Cortex of kidney (tissue), 1 donor: Measurements from ENCODE around the gene KLC1.

Experiments
- DNase-seq: peaks from one replicate; lab custom pipeline; 2025; lab: John Stamatoyannopoulos, UW

The KLC1 gene

DNA sequence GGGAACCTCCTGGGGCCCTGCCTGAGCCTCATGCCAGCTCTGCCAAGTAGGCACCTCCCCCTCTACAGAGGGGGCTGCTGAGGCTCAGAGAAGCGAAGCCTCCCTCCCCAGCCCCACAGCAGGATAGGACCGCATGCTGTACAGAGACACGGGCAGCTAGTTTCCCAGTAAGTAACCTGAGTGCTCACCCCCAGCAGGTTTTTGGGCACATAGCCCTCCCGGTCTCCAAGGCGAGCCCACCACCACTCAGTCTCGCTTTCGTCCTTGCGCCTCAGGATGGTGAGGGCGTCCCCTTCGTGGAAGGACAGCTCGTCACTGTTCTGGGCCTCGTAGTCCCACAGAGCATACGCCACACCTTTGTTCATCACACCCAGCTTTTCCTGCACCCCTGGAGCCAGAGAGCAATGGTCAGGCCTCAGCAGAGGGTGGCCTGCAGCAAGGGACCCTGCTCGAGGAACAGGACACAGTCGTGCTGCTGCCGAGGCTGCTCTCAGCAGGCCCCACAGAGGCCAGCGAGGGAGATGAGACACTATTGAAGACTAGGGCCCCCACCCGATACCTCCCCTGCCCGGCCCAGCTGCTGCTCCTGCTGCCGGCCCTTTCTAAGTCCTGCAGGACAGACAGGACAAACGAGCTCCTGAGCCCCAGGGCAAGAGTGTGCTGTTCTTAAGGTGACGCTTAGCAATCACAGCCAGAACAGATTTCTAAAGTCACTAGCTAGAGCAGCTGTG lies 107.0 kb downstream of the KLC1 start:
- DNase-seq: no peak

DNA sequence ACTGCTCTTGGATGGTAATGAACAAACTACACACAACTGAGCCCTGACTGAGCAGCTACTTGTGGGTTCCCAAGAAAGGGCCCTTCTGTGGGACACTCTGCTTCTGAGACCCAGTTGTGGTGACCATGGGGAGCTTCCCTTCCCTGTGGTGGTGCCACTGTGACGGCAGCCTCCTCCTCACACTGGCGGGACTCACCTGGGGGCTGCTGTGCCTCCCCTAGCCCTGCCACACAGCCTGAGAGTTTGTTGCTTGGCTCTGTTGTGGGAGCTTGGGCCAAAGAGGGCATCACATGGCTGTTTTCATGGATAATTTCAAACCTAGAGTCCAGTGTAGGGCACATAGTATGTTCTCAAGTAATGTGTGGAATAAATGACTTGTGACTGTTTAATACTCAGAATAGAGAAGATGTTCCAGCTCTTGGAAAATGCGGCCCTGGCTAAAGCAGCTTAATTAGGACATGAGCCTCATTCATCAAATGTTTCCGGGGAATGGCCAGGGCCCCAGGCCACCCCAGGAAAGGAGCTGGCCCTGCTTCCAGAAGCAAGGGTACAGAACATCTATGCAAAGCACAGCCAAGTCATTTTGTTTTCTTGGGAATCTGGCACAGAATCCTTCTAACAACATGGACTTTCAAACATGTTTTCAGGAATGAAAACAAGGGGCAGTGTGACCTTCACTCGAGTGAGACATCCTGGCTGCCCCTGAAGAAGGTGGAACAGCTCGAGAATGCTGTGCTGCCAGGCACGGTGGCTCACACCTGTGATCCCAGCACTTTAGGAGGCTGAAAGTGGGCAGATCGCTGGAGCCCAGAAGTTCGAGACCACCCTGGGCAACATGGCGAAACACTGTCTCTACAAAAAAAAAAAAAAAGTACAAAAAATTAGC lies 107.8 kb downstream of the KLC1 start:
- DNase-seq: no peak

DNA sequence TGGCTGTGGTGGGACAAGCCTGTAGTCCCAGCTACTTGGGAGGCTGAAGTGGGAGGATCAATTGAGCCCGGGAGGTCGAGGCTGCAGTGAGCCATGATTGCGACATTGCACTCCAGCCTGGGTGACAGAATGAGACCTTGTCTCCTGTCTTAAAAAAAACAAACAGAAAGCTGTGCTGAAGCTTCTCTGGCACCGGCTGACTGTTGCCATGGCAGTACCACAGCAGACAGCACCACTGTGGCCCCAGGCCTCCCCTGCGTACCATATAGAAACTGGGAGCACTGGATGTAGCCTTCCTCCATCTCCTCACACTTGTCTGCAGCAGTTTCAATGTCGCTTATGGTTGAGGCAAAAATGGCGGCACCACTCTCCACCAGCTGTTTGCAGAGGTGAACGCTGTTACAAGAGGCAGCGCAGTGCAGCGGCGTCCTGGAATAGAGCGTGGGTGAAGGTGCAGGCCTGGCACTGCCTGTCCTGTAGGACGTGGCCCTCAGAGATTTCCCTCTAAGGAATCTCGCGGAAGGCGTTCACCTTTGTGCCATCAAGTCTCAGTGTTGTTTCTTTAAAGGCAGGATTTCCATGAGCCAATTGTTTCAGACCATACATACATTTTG lies 108.5 kb downstream of the KLC1 start:
- DNase-seq: no peak

DNA sequence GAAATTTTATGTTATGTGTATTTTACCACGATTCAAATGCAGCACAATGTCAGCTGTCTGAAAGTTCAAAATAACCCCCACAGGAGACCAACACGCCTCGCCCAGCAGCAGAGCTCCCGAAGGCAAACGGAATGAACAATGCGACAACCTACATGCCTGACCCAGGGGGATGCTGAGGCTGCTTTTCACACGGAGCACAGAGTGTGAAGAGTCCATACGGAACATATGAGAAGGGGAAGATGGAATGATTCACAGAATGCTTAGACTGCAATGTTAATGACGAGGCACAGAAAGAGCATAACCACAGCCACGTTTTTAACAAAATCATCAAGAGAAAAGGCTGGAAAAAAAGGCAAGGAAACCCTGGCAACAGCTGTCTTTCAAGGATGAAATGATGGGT lies 109.2 kb downstream of the KLC1 start:
- no peak for DNase-seq

DNA sequence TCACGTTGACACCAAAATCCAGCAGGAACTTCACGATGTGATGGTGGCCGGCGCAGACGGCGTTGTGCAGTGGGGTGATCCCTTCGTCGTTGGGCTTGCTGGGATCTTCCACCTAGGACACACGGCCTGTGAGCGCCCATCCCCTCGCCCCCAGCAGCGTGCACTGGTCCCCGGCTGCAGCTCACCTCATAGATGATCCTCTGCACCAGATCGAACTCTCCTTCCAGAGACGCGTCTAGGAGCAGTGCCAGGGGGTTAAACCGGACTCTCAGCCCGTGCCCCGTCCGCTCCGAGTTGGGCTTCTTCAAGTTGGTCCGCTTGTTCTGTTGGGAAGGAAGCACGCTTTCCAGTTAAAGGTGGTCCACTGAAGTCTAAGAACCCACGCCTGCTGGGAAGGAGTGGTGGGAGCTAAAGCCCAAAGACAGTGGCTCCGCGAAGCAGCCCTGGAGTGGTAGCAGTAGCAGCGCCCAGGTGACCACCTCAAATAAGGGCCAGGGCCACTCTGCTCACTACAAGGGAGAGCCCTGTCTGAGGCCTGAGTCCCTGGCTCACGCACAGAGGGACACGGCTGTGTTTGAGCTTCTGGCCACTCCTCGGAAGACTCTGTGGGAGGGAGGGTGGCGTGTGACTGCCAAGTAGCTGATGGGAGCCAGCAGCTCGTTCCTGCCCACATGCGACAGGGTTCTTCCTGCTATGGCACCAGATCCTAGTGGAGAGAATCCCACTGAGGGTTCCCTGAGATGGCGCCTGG lies 109.9 kb downstream of the KLC1 start:
- DNase-seq: no peak

DNA sequence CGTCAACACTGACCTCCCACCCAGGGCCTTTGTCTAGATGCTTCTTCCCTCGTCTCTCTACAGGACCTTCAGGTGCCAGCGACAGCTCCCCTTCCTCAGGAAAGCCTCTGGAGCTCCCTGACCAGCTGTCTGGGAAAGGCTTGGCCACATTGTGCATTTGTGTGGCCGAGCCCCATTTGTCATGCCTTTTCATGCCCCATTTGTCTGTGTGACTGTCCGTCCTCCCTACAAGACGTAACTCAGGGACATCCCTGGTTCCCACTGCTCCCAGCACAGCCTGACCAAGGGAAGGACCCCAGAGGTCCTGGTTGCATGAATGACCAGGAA lies 110.4 kb downstream of the KLC1 start:
- DNase-seq: no peak

DNA sequence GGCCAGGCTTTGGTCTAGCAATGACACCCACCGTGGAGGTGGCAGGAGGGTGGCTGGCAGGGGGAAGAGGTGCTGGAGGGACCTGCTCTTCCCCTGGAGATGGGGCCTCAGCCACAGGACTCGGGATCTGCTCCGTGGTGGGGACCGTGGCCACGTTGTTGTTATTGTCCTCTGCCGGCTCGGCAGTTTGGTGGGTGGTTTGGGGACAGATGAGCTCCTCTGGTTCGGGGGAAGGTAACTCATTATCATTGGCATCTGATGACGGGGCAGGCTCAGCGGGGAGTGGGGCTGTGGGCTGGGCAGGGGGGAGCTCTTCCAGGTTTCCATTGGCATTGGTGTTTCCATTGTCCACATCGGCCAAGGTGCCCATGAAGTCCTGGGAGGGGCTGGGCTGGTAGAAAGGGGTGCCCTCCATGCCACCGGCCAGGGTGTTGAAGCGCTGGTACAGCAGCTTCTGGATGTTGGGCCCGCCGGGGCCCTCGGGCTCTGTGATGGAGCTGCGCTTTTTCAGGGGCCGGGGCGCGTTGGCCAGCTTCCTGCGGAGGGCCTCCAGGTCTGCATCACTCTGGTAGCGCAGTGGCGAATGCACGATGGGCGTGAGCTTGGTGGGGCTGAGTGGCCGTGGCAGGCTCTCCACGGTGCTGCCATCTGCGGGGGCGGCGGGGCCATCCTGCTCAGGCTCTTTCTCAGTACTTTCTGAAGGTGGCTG lies 110.9 kb downstream of the KLC1 start:
- DNase-seq: no peak

DNA sequence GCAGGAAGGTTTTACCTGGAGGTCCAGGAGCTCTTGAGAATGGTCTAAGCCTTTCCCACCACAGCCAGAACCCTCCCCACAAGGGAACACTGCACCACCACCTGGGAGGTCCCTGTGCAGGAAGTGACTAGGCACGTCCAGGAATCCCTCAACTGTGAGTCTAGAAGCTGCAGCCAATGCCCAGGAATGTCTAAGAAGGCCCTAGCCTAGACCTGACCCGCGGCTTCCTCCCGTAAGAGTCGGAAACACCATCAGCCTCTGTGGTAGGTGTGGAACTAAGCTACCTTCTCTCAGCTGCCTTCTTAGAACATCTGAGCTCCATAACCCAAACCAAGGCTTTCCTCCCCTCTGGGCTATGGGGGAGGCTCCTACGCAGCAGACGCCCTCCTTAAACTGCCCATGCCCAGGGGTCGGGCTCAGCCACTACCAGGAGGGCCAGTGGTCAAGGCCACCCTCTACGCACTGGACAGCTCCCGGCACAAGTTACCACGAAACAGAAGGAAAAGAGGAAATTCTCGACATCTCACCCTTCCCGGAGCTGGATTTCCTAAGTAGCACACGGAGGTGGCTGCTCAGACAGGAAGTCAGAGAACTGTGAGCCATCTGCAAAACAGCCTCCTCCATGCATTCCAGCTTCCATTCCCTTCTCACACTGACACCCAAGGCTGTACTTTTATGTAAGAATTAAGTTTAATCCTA lies 112.1 kb downstream of the KLC1 start:
- no peak for DNase-seq

DNA sequence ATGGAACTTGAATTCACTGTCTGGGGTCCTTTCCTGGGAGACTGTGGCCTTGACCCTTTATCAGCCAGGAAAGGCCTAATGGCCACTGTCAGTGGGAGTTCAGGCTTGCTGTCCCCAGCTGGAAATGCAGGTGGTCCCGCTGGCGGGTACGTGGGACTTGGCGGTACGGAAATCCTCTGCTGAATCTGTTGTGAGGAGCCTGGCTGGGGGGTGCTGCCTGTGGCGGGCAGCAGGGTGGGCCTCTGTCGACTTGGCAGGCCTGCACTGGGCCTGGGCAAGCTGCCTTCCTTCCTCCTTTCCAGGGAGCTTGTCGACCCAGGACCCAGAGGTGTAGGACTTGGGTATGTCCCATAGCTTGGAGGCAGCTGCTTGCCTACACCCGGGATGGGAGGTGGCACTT lies 112.9 kb downstream of the KLC1 start:
- no peak for DNase-seq

DNA sequence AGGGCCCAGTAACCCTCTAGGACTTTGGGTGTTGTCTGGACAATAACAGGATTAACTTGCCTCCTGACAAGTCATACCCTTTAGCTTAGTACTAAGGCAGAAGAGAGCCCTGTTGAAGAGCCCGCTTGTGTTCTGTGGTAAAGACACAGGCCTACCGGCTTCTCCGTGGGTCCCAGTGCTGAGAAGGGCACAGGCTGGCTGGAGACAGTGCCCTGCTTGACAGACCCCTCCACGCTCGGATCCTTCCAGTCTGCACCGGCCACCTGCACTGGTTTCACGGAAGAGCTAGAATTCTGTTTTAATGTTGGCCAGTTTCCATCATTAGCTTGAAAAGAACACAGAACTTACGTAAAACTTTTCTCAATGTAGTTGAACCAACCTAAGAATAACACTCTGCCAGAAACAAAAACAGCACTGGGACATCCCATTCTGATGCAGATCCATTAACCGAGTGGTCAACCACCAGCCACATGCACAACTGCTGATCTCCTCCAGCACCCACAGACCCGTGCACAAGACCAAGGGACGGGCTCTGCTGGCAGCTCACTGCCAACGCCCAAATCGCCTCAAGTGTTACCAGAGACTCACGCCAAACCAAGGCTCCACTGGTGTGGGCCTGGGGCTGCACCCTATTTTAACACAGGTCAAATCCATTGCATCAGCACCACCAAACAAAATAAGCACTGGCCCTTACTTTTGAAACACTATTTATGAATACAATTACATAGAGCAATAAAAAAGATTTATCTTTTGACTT lies 113.7 kb downstream of the KLC1 start:
- no peak for DNase-seq

DNA sequence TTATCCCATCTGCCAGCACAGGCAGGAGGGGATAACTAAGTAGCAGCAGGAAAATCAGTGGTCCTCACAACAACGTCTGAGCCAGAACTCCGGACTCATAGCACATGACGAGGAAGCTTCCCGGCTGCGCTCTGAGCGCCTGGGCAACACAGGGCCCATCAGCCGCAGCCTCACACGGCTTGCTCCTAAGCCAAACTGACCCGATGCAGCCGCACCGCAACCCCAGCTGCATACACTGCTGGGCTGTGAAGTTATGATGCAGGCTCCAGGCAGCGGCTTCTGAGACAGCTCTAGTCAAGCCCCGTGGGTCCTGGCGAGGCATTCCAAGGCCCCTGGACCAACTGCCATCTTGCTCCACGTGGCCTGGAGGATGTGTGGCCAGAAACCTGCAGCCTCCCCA lies 114.7 kb downstream of the KLC1 start:
- no peak for DNase-seq

DNA sequence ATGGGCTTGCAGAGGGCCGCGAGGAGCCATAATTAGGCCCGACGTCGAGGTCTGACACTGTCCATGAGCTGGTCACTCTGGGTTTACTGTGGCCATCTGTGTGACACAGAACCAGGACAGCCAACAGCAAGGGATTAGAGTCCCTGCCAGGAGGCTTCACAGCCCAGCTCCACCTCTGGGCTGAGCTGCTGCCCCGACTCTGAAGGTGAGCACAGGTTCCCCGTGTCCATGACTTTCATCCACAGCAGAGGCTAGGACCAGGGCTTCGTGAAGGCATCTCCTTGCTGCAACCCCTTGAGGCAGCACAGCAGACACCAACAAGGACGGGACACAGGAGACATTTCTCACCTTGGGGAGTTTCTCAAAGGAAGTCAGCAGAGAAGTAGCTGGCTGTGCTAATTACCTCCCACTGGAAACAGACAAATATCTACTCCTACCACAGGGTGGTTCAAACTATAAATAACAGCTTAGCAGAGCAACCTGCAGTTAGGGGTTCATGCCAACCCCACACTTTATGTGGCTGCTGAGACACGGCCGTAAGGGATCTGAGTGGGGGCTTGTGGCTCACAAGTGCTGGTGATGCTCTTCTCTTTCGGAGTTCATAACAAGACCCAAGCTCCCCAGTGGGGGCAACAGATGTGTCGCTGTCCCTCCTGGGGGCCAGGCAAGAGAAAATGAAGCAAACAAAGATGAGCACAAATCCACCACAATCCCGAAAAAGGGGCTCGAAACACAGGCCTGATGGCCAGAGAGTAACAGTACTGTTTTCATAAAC lies 115.8 kb downstream of the KLC1 start:
- no peak for DNase-seq

DNA sequence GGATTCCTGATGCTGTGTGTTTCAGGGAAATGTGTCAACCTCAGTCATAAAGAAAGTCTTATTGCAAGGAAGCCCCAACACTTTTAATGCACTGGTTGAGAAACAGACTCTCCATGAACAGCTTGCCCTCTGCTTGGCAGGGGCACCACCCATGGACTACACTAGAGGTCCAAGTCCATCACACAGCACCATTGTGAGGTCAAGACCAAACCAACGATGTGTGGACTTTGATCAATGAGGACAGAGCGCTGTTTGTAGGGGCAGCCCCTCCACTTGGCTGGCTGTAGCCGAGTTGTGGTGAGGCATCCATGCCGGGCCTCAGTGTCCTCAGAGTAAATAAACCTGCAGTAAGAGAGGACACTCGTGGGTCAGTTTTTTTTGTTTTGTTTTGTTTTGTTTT lies 116.4 kb downstream of the KLC1 start:
- no peak for DNase-seq

DNA sequence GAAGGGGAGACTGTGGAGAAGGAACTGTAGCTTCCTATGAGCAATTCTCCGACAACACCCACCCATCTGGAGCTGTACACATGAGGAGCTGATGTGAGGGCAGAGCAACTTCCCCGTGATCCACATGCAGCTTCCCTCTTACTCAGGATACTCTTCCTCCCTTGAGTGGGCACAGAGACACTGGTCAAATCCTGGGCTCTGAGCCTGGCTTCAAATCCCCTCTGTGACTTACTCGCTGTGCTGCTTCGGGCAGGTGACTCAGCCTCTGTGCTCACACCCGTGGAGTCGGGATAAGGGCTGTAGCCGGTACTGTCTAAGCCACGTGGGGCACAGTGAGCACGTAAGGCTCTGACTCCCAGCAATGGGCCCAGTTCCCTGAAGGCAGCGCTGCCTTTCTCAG lies 117.7 kb downstream of the KLC1 start:
- DNase-seq: no peak

DNA sequence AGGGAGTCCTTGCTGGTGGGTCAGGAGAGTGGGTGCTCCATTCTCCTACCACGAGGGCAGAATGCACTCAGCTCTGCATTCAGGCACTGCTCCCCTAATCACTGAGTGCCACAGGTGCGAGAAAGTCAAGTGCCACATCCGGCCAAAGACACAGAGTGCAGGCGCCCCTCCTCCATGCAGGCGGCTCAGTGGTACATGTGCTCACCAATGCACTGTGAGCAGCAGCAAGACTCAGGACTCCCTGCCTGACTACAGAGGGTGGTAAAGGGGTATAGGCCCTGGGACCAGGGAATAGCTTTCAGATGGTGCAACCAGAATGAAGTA lies 119.5 kb downstream of the KLC1 start:
- no peak for DNase-seq

DNA sequence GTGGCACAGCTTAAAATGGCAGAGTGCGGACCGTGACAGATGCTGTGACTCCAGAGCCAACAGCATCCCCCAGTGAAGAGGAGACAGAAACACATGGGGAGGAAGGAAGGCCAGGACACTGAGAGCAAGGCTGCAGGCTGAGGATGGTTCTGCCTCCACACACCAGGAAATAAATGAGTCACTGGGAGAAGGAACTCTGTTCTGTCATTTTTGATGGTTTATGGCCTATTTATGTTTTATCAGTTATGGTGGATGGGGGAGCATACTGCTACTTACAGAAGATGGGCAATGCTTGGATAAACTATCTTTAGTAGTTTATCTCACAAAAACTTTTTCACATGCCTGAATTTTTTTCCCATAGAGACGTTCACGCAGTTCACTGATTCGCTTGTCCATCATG lies 120.4 kb downstream of the KLC1 start:
- no peak for DNase-seq

DNA sequence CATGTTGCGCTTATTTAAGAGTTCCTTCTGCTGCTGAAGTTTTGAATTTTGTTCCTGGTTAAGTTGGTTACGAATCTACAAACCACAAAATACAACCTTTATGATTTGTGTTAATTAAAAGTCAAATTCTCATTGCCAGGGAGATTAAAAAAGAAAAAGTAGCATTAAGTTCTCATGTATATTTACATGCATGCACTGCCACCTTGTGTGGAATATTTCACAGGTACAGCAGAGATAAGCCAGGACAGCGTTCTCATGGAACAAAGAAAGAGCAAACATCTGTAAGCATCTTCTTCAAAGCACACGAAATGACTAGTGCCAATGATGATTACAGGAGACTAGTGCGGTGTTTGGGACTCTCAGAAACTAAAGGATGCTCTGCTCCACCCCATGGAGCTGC lies 120.8 kb downstream of the KLC1 start:
- DNase-seq: no peak
